ENCODE data around the gene SLC46A2.

- TF ChIP-seq CTCF (optimal IDR thresholded peaks at IDR 0.05 in 1 of 3, IDR thresholded peaks at IDR 0.05 in 1 of 3, conservative IDR thresholded peaks at IDR 0.05 in 1 of 3; ENCODE audit: extremely low read depth in 1 of 3, insufficient read depth in 2 of 3, low read length in 3 of 3) (no peak), EZH2 (IDR thresholded peaks at IDR 0.05; ENCODE audit: low read length) (no peak)
Measured at GRCh38 chr9:112861638-112862555, 28.8 kb downstream of the SLC46A2 start.

All from keratinocyte (primary cell).